GM19238 (cell line): ENCODE measurements around the gene TEKT3.

Experiments
- DNase-seq: peaks from one replicate; pipeline ENCODE4 v3.0.0; 2011; ENCODE audit warnings: low spot score; ENCODE audit not compliant: insufficient read length

The TEKT3 gene

GRCh38 chr17:15341385-15341849 lies at the start of gene TEKT3:
TSS of gene TEKT3 (minus strand) at chr17:15341597. CDS start at chr17:15331585, 10,012 bp downstream.
- no peak for DNase-seq

GRCh38 chr17:15388356-15389041 lies 47.1 kb upstream of the TEKT3 start:
- DNase-seq: no peak

GRCh38 chr17:15386083-15386482 lies 44.7 kb upstream of the TEKT3 start:
- no peak for DNase-seq

GRCh38 chr17:15385305-15385704 lies 43.9 kb upstream of the TEKT3 start:
- no peak for DNase-seq

- no peak for DNase-seq
These were observed 42.9 kb upstream of the TEKT3 start for GRCh38 chr17:15384142-15384787.

- no peak for DNase-seq
These were observed 41.5 kb upstream of the TEKT3 start for GRCh38 chr17:15382914-15383313.

GRCh38 chr17:15381707-15382106 lies 40.3 kb upstream of the TEKT3 start:
- no peak for DNase-seq

- DNase-seq: no peak
These were observed 39.0 kb upstream of the TEKT3 start for GRCh38 chr17:15380446-15380845.

- DNase-seq: no peak
These were observed 38.3 kb upstream of the TEKT3 start for GRCh38 chr17:15379659-15380058.

- no peak for DNase-seq
These were observed 36.8 kb upstream of the TEKT3 start for GRCh38 chr17:15378243-15378642.

- DNase-seq: no peak
These were observed 36.2 kb upstream of the TEKT3 start for GRCh38 chr17:15377616-15378015.

GRCh38 chr17:15377200-15377599 lies 35.8 kb upstream of the TEKT3 start:
- no peak for DNase-seq

- DNase-seq: no peak
These were observed 30.2 kb upstream of the TEKT3 start for GRCh38 chr17:15371376-15372130.

GRCh38 chr17:15368600-15368999 lies 27.2 kb upstream of the TEKT3 start:
- DNase-seq: no peak

- DNase-seq: no peak
These were observed 24.6 kb upstream of the TEKT3 start for GRCh38 chr17:15366026-15366425.

- no peak for DNase-seq
These were observed 23.2 kb upstream of the TEKT3 start for GRCh38 chr17:15364615-15365014.

- DNase-seq: no peak
These were observed 22.3 kb upstream of the TEKT3 start for GRCh38 chr17:15363702-15364101.

- no peak for DNase-seq
These were observed 20.2 kb upstream of the TEKT3 start for GRCh38 chr17:15361592-15361991.

GRCh38 chr17:15361151-15361550 lies 19.8 kb upstream of the TEKT3 start:
- no peak for DNase-seq

GRCh38 chr17:15354256-15354655 lies 12.9 kb upstream of the TEKT3 start:
- DNase-seq: no peak

GRCh38 chr17:15351925-15352324 lies 10.5 kb upstream of the TEKT3 start:
- DNase-seq: no peak

GRCh38 chr17:15351478-15351840 lies 10.1 kb upstream of the TEKT3 start:
- no peak for DNase-seq
